HFFc6 (cell line): ENCODE data around the gene ZNF32. TPM values are rescaled to one million over a fixed set of nuclear protein-coding genes. Genes with fewer than 3 reads are reported as not detected.

Experiments
- DNase-seq: peaks from one replicate; pipeline ENCODE4 v3.0.0-alpha.2; 2018
- H3K27ac Mint-ChIP-seq: 2 replicates; pipeline ENCODE4 v1.8.0; 2020; ENCODE audit warnings: mild to moderate bottlenecking, mixed read lengths
- H3K27me3 Mint-ChIP-seq: 2 replicates; pipeline ENCODE4 v1.8.0; 2021; ENCODE audit warnings: mild to moderate bottlenecking, moderate library complexity, mixed read lengths; ENCODE audit not compliant: insufficient read depth
- H3K36me3 Mint-ChIP-seq: 2 replicates; pipeline ENCODE4 v1.8.0; 2021; ENCODE audit warnings: low read depth, mixed read lengths
- H3K4me1 Mint-ChIP-seq: 2 replicates; pipeline ENCODE4 v1.8.0; 2020; ENCODE audit warnings: low read depth, mixed read lengths
- H3K4me3 Mint-ChIP-seq: 2 replicates; pipeline ENCODE4 v1.8.0; 2020; ENCODE audit warnings: mild to moderate bottlenecking, moderate library complexity, mixed read lengths
- H3K9me3 Mint-ChIP-seq: 2 replicates; pipeline ENCODE4 v1.8.0; 2020; ENCODE audit warnings: mild to moderate bottlenecking, mixed read lengths
- total RNA-seq, 6 experiments: library from RNA; stranded (reverse); fragmentation: NEBNext Ultra II Directional; extraction: Animal tissue kit (Norgen Biotek cat#: 25700); gene quantifications; 2 replicates in 1 of 6; 3 replicates in 5 of 6; pipeline ENCODE4 v1.2.3, GENCODE V29; 2021
- TF ChIP-seq, protein P1 (sequence below): fragments of 200-600 bp; sonication (generic); IDR thresholded peaks from 2 replicates; pipeline ENCODE4 v1.5.0; 2021; ENCODE audit warnings: antibody characterized with exemption, mild to moderate bottlenecking

Gene ZNF32
- total RNA-seq, 6 experiments from 2014 or later: 12.7 to 23.6 (median 15.3) TPM

DNA sequence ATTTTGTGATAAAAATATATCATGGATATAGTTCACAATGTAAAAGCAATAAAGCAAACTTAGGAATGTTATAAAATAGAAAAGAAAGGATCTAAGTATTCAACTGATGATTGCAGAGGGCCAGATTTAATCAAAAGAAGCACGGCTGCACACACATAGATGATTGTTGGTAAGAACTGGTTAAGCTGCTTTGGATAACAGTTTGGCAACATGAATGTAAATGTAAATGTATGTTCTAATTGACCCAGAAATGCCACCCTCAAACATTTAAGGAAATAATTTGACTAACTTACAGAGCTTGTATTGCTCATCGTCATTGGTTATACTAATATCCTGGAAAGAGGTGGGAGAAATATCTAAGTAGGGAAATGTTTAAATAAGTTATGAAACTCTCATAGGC lies 29.3 kb downstream of the ZNF32 start:
- peaks cover 73% of the 10 kb centered on the region for H3K9me3 Mint-ChIP-seq
- H3K36me3 Mint-ChIP-seq: peaks cover 64% of the 10 kb centered on the region
- no peak for DNase-seq
- TF ChIP-seq, protein P1, sequence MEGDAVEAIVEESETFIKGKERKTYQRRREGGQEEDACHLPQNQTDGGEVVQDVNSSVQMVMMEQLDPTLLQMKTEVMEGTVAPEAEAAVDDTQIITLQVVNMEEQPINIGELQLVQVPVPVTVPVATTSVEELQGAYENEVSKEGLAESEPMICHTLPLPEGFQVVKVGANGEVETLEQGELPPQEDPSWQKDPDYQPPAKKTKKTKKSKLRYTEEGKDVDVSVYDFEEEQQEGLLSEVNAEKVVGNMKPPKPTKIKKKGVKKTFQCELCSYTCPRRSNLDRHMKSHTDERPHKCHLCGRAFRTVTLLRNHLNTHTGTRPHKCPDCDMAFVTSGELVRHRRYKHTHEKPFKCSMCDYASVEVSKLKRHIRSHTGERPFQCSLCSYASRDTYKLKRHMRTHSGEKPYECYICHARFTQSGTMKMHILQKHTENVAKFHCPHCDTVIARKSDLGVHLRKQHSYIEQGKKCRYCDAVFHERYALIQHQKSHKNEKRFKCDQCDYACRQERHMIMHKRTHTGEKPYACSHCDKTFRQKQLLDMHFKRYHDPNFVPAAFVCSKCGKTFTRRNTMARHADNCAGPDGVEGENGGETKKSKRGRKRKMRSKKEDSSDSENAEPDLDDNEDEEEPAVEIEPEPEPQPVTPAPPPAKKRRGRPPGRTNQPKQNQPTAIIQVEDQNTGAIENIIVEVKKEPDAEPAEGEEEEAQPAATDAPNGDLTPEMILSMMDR: no peak
- H3K4me1 Mint-ChIP-seq: peaks cover 16% of the 10 kb centered on the region
- H3K27me3 Mint-ChIP-seq: no peaks in the 10 kb centered on the region
- no peak overlapping the region for H3K4me3 Mint-ChIP-seq
- no peak overlapping the region for H3K27ac Mint-ChIP-seq

DNA sequence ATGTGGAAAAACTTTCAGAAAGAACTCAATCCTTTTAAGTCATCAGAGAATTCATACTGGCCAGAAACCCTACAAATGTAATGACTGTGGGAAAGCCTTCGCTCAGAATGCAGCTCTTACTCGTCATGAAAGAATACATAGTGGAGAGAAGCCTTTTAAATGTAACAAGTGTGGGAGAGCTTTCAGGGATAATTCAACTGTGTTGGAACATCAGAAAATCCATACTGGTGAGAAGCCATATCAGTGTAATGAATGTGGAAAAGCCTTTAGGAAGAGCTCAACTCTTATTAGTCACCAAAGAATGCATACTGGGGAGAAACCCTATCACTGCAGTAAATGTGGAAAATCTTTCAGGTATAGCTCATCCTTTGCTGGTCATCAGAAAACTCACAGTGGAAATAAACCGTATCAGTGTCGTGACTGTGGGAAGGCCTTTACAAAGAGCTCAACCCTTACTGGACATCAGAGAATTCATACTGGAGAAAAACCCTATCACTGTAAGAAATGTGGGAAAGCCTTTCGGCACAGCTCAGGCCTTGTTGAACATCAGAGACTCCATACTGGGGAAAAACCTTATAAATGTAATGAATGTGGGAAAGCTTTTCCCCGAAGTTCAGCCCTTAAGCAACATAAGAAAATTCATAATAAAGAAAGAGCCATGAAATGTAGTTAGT lies 31.8 kb downstream of the ZNF32 start:
- TF ChIP-seq, protein P1: no peak
- H3K36me3 Mint-ChIP-seq: peaks cover 63% of the 10 kb centered on the region
- H3K27ac Mint-ChIP-seq: no peak overlapping the region
- H3K4me1 Mint-ChIP-seq: peaks cover 20% of the 10 kb centered on the region
- no peak overlapping the region for H3K4me3 Mint-ChIP-seq
- H3K27me3 Mint-ChIP-seq: peaks cover 3% of the 10 kb centered on the region; the same call in 1 of the 2 replicates
- no peak for DNase-seq
- H3K9me3 Mint-ChIP-seq: peaks cover 76% of the 10 kb centered on the region

DNA sequence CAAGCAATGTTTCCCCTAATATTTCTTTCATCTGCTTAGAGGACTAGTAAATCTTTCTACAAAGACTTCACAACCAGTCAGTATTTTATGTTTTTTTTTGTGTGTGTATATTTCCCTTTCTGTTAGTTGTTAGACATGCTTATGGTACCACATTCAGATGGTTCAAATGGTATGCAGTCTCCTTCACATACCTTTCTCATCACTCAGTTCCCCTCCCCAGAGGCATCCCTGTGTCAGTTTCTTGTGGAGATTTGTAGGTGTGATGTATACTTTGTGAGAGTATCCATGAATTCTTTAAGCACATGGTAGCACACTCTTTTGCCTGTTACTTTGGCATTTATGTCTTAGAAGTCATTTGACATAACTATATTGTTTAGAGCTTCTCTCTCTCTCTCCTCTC lies 38.0 kb downstream of the ZNF32 start:
- Mint-ChIP-seq H3K9me3 (peaks cover 29% of the 10 kb centered on the region), H3K27ac (peak overlapping the region; percentile 66), H3K36me3 (peaks cover 69% of the 10 kb centered on the region), H3K4me1 (peaks cover 69% of the 10 kb centered on the region), H3K27me3 (peaks cover 3% of the 10 kb centered on the region; the same call in 1 of the 2 replicates), H3K4me3 (peak overlapping the region; percentile 50)
- peak; percentile 48 for DNase-seq
- TF ChIP-seq, protein P1: no peak

DNA sequence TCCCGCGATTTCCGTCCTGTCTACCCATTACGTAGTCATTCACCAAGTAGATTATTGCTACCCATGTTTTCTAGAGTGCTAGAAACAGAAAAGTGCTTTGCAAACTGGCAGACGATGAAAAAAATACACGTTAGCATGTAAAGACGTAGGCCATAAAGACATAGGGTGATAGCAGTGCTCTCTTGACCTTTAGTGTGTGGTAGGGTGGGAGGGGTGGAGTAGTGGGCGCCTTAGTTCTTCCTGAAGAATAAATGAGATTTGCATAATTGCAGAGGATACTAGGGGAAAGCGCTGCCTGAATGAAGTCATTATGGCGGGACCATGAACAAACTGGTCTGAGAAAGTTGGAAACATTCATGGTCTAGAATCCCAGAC lies 41.5 kb downstream of the ZNF32 start:
- peaks cover 53% of the 10 kb centered on the region for H3K4me1 Mint-ChIP-seq
- peaks cover 1% of the 10 kb centered on the region; the same call in 1 of the 2 replicates for H3K27me3 Mint-ChIP-seq
- peaks cover 3% of the 10 kb centered on the region; the same call in 1 of the 2 replicates for H3K9me3 Mint-ChIP-seq
- TF ChIP-seq, protein P1: no peak
- DNase-seq: no peak
- H3K36me3 Mint-ChIP-seq: peaks cover 52% of the 10 kb centered on the region
- peak overlapping the region; percentile 87 for H3K4me3 Mint-ChIP-seq
- peak overlapping the region; percentile 63; the same call in 1 of the 2 replicates for H3K27ac Mint-ChIP-seq

DNA sequence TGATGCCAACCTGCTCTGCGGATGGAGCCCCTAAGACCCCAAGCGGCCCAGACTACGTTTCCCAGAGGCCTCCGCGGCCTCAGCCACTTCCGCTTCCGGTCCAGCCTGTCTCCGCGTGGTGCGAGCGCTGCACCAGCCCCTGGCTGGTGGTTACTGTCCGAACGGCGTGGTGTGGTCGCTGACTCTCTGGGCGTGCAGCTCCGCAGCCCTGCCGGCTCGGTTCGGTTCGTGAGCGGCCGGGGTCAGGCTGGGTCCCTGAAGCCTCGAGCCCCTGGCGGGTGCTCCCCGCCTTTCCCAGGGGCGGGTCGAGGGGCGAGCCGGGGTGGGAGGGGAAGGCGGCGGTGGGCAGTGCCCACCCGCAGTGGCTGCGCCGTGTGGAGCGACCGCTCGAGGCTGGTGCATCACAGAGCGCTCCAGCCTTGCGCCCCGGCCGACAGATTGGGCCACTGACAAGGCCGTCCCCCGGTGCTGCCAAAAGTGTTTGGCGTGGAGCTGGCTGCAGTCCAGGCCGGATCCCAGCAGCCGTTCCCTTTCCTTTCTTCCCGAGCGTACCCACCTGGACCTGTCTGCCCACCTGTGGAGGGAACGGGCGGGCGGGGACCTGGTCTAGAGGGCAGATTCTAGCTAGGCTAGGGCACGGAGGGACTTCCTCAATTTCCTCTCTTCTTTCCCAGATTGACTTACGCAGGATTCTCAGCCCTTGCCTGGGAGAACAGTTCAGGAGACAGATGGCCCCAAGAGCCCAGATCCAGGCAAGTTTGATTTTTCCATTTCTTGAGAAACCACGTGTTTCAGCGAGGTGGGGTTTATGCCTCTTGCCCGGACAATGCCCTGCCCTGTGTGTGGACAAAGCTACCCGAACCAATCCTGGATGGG lies 42.1 kb downstream of the ZNF32 start, which contains the start of gene ZNF485:
ZNF485 (plus strand) TSS at position 116 of the 876 bp plus-strand sequence; CDS start at position 729, 613 bp downstream.
- H3K27ac Mint-ChIP-seq: peak within 1 kb of the TSS; percentile 63

More for the DNA sequence above, 42.1 kb downstream of the ZNF32 start, which contains the start of gene ZNF485:
- Mint-ChIP-seq H3K27me3 (peaks cover 6% of the 10 kb centered on the region), H3K4me3 (peak within 1 kb of the TSS; percentile 87), H3K4me1 (peaks cover 51% of the 10 kb centered on the region), H3K9me3 (peaks cover 3% of the 10 kb centered on the region; the same call in 1 of the 2 replicates), H3K36me3 (peaks cover 49% of the 10 kb centered on the region)
- DNase-seq: peak; percentile 42
- TF ChIP-seq, protein P1: no peak
